ENCODE data around the gene NR5A2.

NR5A2 gene

GRCh38 chr1:200027264-200027823, at the start of gene NR5A2:
Gene NR5A2 (plus strand): TSS chr1:200027710. CDS start chr1:200027848, 138 bp downstream.
- DNase-seq, result no peak

GRCh38 chr1:199978408-199978940, 49.0 kb upstream of the NR5A2 start:
- DNase-seq, result no peak

- DNase-seq, result peak; percentile 7
Measured at GRCh38 chr1:199979071-199979470, 48.4 kb upstream of the NR5A2 start.

DNA sequence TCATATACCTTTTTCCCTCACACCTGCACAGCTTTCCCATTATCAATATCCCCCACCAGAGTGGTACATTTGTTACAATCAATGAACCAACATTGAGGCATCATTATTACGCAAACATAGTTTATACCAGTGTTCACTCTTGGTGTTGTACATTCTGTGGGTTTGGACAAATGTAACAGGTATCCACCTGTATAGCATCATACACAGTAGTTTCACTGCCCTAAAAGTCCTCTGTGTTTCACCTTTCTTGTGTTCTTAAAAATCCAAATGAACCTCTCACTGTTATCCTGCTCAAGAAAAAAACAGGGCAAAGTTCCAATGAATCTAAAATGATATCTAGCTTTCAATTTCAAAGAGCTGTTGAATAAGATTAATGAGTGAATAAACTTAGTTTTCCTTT, 45.9 kb upstream of the NR5A2 start:
- DNase-seq, result no peak

DNA sequence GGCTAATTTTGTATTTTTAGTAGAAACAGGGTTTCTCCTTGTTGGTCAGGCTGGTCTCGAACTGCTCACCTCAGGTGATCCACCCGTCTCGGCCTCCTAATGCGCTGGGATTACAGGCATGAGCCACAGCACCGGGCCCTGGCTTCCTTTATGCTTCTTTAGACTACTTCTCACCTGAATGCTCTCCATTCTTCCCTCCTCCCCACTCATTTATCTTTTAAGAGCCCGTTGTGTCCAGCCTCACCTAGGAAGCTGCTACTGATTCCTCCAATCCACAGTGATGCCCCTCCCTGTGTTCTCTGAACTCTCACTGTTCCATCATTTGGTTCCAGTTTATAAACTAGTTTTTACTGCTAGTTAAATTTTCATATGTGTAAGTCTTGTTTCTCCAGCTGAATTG, 44.9 kb upstream of the NR5A2 start:
- no peak for DNase-seq

- no peak for DNase-seq
Measured at GRCh38 chr1:199983531-199983930, 44.0 kb upstream of the NR5A2 start.

- no peak for DNase-seq
Measured at GRCh38 chr1:199995096-199995685, 32.3 kb upstream of the NR5A2 start.

- no peak for DNase-seq
Measured at GRCh38 chr1:200005165-200005564, 22.3 kb upstream of the NR5A2 start.

DNA sequence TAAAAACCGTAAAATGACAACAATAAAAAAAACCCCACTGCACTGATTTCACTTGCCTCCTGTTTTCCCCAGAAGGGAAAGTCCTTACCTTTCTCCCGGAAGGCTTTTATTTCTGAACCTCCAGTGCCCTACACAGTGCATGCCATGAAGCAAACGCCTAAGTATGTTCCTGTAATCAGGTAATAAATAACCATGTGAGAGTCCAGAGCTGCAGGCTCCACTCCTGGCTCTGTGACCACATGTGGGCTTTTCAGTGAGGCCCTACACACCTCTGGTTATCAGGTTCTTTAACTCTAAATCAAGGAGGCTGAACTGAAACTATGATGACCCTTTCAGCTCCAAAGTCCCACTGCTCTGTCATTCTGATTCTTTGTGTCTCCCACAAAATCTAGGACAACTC, 20.8 kb upstream of the NR5A2 start:
- DNase-seq, result no peak

DNA sequence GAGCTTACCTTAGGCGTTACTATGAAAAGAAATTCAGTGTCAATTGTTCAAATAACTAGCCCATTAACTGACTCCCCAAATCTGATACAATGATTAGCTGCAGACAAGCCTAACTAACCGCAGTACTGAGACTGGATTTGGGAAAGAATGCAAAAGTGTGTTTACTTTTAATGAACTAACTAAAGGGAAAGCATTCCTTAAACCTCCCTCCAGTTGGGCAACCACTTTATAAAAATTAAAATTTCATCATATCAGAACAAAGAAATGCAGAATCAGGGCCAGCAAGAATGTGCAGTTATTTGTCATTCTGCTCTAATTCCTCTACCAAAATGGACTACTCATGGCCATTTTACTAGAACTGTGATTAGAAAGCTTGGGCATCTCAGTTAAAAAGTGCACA, 11.7 kb upstream of the NR5A2 start:
- DNase-seq, result no peak

GRCh38 chr1:200021577-200022238, 5.8 kb upstream of the NR5A2 start:
- DNase-seq, result no peak

DNA sequence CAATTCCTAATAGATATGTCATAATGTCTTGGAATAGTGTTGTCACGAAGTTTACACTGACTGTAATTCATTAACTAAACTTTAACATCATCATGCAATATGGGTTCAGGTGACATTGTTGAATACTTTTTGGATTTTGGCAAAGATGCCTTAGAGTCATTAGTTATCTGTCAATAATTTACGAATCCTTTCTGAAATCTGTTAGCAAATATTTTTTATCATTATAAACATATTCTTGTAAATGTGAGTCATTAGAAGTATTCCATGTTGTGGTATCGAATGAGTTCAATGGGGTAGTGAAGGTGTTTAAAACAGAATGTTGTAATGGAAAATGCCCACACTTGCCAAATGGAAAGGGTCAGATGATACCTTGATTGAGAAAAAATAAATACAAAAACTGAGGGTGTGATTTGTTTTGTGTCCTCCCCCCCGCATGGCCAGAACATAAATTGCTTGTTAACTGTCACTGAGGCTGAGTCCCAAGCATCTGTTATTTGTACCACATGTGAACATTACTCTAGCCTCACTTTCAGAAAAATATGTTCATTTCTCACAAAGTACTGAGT, 5.2 kb upstream of the NR5A2 start:
- DNase-seq, result no peak

GRCh38 chr1:200028586-200029034, 1.1 kb downstream of the NR5A2 start:
- peak; percentile 8 for DNase-seq

GRCh38 chr1:200029035-200029821, 1.7 kb downstream of the NR5A2 start:
- DNase-seq, result peak; percentile 35

- no peak for DNase-seq
Measured at GRCh38 chr1:200029822-200030152, 2.3 kb downstream of the NR5A2 start.

- DNase-seq, result no peak
Measured at GRCh38 chr1:200030791-200031190, 3.3 kb downstream of the NR5A2 start.

GRCh38 chr1:200033511-200034261, 6.2 kb downstream of the NR5A2 start:
- no peak for DNase-seq

GRCh38 chr1:200034262-200034557, 6.7 kb downstream of the NR5A2 start:
- DNase-seq, result no peak

DNA sequence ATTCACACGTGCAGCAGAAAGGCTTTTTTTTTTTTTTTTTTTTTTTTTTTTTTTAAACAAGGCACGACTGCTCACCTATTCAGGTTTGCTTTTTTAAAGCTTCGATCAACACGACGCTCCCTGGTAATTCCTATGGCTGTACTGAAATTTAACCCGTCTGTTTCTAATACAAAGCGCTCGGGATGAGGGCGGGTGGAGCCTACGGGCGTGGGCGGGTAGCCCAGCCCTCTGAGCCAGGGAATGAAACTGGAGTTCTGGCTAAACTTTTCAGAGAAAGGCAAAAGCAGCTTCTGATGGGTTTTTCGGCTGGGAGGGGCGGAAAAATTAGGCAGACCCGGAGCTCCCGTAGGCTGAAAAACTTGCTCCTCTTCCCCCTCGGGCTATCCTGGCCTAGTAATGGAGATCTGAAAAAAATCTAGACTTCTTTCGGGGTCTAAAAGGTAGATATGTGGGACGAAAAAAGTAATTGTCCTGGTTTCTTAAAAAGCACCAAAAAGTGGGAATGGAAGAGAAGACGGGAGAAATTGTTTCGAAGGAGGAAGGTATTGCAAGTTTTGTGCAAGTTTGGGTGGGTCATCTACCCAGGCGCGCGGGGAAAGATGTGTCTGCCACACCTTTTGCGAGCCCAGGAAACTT, 7.4 kb downstream of the NR5A2 start:
- DNase-seq, result no peak

DNA sequence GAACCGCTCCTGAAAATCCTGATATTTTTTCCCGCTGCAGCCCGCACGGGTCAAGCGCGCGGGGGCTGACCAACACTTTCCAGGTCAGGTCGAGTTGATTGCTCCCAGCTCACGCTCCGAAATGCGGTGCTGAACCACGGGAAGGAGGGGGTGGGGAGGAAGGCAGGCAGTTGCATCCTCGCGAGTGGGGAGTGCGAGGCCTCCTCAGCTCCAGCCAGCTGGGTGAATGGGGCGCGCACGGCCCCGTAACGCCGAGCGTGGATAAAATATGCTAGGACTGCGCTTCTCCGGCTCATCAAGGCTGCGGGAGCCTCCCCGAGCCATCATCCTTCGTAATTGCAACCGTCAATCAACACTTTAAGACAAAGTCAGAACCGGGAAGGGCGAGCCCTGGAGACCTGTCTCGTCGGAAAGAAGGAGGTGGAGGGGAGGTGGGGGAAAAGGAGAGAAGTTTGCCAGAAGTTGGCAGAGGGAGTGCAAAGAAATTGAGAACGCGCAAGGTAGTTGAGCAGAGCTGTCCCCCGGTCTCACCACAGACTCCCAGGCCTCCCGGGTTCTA, 8.0 kb downstream of the NR5A2 start:
- DNase-seq, result no peak

DNA sequence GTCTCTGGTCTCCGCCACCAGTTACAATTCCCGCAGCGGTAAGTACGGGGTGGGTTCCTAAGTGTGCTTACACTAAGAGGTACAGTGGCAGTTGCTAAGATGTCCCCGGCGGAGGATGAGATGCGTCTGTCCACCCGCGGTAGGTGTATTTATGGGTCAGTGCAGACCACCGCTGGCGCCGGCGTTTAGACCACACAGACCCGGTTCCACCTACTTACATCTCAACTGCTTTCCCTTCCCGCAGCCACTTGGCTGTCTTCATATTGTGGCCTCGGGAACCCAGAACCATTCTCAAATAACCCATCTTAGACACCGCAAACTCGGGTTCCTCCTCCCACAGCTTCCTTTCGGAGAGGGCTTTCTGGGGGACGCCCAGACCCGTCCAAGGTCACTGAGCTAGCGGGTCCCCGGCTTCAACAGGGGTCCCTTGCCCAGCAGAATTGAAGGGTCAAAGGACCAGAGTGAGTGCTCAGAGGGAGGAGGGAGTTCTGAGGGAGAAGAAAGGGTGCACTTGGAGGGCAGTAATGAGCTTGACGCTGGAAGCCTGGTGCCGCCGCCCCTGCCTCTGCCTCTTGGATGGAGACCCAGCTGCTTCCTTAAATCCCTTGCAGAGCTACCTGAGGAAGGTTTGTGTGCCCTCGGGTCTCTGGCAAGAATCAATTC, 8.6 kb downstream of the NR5A2 start:
- no peak for DNase-seq

Measured in NCI-H2029 (cell line).